ENCODE measurements around the gene NPL.

- TF ChIP-seq CTCF (IDR thresholded peaks at IDR 0.05 in 8 of 11, conservative IDR thresholded peaks at IDR 0.05 in 3 of 11) = no peak
- no peak for TF ChIP-seq POLR2A (IDR thresholded peaks at IDR 0.05)
These were observed 60.7 kb downstream of the NPL start for GRCh38 chr1:182850319-182850718.

Data from spleen (tissue), 7 donors.